AG10803 (cell line): ENCODE measurements around the gene DELE1.

Source experiments
- DNase-seq: peaks from one replicate; pipeline ENCODE4 v3.0.0; 2010; ENCODE audit warnings: low read depth
- H3K4me3 ChIP-seq: 2 replicates; pipeline ENCODE4 v1.5.1; 2011; ENCODE audit warnings: mild to moderate bottlenecking, low read length, control low read depth
- TF ChIP-seq, protein P1 (sequence below): conservative IDR thresholded peaks from 2 replicates; pipeline ENCODE4 v1.5.1; 2011; ENCODE audit warnings: mild to moderate bottlenecking, low read length, control low read depth, inconsistent platforms

DELE1 gene

DNA sequence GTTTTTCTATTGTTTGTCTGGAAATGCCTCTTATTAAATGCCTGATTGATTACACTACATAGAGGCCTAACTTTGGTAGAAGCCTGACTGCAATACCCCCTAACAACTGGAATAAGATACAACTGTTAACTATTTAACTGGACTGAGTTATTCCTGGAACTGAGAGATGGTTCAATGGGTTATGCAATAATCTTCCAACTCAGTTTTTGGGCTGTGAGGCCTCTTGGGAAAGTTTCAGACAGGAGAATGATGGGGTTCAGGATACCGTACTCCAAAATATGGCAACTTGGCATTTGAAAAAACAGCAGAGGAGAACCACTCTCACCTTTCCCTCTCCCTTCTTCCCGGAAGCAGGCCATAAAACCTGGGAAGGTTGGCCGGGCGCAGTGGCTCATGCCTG, 26.2 kb upstream of the DELE1 start:
- TF ChIP-seq, protein P1, sequence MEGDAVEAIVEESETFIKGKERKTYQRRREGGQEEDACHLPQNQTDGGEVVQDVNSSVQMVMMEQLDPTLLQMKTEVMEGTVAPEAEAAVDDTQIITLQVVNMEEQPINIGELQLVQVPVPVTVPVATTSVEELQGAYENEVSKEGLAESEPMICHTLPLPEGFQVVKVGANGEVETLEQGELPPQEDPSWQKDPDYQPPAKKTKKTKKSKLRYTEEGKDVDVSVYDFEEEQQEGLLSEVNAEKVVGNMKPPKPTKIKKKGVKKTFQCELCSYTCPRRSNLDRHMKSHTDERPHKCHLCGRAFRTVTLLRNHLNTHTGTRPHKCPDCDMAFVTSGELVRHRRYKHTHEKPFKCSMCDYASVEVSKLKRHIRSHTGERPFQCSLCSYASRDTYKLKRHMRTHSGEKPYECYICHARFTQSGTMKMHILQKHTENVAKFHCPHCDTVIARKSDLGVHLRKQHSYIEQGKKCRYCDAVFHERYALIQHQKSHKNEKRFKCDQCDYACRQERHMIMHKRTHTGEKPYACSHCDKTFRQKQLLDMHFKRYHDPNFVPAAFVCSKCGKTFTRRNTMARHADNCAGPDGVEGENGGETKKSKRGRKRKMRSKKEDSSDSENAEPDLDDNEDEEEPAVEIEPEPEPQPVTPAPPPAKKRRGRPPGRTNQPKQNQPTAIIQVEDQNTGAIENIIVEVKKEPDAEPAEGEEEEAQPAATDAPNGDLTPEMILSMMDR = no peak
- DNase-seq = no peak
- no peak overlapping the region for H3K4me3 ChIP-seq

DNA sequence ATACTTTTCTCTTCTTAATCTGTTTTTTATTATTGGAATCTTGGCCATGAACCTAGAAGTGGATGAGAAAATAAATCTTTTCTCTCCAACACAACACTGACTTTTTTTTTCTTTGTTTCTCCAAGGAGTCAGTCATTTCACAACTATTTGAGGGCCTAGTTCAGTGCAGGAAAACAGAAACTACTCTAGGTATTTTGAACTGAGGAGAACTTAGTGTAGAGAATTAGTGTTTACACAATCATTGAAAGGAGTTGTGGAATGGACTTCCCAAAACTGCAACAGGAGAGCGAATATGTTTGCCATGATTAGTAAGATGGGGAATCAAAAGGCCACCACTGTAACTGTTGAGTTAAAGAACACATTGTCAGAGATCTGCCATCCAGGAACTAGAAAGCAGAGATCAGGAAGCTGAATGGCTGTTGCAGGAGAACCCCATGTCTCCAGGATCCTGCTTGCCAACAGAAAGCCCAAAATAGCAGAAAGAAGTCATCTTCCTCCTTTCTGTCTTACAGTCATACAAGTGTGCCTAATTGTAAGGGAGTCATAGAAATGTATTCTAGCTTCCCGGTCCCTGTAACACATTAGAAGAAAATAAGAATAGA, 25.1 kb upstream of the DELE1 start:
- DNase-seq = no peak
- TF ChIP-seq, protein P1 = no peak
- H3K4me3 ChIP-seq = no peak overlapping the region

DNA sequence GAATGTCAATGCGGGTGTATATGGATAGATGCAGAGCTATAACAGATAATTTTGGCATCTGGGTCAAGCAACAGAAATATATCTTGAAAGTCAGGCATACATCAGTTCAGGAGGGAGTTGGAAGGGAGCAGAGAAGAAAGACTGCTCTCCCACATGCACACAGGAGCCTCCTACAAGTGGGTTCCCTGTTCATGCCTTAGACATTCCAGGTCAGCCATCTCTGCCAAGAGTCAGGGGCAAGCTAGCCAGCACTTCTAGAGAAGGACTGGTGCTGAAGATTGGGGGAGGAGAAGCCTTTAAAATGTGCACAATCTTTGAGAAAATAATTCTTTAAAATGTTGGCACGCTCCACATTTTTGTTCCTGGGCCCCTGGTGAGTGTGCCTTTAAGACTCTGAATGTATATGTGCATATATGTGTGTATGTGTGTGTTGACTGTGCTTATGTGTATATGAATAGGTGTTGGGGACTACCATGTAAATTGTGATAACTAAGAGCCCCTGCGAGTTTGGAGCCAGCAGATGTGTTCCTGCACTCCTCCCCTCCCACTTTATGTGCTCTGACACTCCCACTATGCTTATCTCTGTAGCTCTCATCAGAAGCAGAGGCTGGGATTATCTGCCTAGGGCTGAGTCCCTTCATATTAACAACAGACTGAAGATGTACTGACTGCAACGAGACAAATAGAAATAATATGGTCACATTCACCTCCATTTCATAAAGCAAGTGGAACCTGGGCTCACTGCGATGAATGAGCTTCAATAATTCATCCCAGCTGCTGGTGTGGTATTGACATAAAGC, 21.5 kb upstream of the DELE1 start:
- H3K4me3 ChIP-seq = no peak overlapping the region
- no peak for DNase-seq
- TF ChIP-seq, protein P1 = no peak

DNA sequence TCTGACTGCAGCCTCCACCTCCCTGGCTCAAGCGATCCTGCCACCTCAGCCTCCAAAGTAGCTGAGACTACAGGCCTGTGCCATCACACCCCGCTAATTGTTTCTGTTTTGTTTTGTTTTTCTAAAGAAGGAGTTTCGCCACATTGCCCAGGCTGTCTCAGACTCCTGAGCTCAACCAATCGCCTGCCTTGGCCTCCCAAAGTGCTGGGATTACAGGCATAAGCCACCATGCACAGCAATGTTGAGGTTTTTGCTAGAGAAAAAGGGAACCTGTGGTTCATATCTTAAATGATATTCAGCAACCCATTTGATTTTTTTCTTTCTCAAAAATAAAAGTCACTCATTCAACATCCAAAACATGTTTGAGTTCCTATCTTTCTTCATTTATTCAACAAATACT, 20.4 kb upstream of the DELE1 start:
- TF ChIP-seq, protein P1 = no peak
- DNase-seq = no peak
- no peak overlapping the region for H3K4me3 ChIP-seq

DNA sequence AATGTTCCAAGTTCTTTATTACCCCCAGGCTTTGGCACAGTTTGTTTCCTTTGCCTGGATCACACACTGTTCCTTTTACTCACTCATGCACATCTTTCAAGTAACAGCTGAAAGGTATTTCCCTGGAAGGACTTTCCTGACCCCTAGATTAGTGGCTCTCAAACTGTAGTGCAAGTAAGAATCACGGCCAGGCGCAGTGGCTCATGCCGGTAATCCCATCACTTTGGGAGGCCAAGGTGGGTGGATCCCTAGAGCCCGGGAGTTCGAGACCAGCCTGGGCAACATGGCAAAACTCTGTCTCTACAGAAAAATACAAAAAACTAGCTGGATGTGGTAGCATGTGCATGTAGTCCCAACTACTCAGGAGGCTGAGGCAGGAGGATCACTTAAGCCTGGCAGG, 19.1 kb upstream of the DELE1 start:
- no peak overlapping the region for H3K4me3 ChIP-seq
- DNase-seq = no peak
- TF ChIP-seq, protein P1 = no peak

DNA sequence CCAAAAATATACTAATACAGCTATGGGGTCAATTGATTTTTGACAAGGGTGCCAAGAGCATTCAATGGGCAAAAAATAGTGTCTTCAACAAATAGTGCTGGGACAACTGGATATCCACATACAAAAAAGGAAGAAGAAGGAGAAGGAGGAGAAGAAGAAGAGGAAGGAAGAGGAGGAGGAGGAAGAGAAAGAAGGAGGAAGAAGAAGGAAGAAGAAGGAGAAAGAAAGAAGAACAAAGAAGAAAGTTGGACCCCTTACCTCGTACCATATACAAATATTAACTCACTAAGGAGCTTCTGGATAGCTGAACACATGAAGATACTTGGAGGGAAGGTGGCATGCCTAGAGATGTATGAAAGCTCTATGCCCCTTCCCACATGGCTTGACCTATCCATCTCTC, 17.2 kb upstream of the DELE1 start:
- no peak overlapping the region for H3K4me3 ChIP-seq
- no peak for DNase-seq
- TF ChIP-seq, protein P1 = no peak

DNA sequence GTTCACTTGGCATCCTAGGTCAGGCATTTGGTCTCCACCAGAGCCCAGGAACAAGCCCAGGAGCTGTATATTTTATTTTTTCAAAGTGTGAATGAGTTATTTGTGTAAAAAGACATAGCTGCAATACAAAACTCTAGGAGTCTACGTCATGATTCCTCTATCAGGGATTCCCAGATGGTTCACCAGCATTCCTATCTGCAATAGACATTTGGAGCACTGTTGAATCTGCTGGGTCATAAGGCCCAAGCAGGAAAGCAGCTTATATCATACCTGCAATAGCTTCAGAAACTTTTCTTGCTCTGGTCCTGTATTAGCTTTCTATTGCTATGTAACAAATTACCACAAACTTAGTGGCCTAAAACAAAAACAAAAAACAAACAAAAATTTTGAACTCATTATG, 16.7 kb upstream of the DELE1 start:
- DNase-seq = no peak
- TF ChIP-seq, protein P1 = no peak
- H3K4me3 ChIP-seq = no peak overlapping the region
